B cell (primary cell): ENCODE data around the gene ERAS.

Experiments
- CTCF ChIP-seq: fragments of 200-600 bp; IDR thresholded peaks from one replicate; pipeline ENCODE4 v1.8.0; 2022; ENCODE audit warnings: antibody characterized with exemption, mild to moderate bottlenecking
- EZH2 ChIP-seq: IDR thresholded peaks from 2 replicates; pipeline ENCODE4 v1.6.1; 2012; ENCODE audit warnings: borderline replicate concordance, low read depth, mild to moderate bottlenecking, moderate library complexity, low read length; ENCODE audit not compliant: insufficient read depth, poor library complexity, severe bottlenecking

DNA sequence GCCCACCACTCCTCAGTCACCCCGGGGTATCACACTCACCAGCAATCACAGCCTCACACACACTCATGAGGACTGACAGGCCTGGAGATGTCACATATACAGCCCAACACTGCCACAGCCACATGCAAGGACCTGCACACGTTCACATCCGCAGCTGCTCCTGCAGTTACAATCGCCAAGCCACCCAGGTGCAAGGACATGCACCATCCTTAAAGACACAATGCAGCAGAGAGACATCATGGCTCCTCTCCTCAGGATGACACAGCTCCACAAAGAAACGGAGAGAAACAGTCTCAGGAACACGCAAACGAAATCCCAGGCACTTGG lies 8.0 kb downstream of the ERAS start:
- no peak for TF ChIP-seq CTCF
- TF ChIP-seq EZH2 = no peak
